HT-29 (cell line): ENCODE measurements around the gene XYLT1. TPM values are rescaled to one million over a fixed set of nuclear protein-coding genes. Genes with fewer than 3 reads are reported as not detected.

Source experiments
- DNase-seq: peaks from one replicate; pipeline ENCODE4 v3.0.0-alpha.2; 2015; ENCODE audit warnings: low spot score
- total RNA-seq: library from RNA; depleted of rRNA; stranded (reverse); fragments of >200 nt; shearing (Covaris generic); gene quantifications from 2 replicates; pipeline ENCODE4 v1.2.3, GENCODE V29; 2014

The XYLT1 gene
- total RNA-seq, 1 experiment from 2014 or later, result 0.38 TPM

DNA sequence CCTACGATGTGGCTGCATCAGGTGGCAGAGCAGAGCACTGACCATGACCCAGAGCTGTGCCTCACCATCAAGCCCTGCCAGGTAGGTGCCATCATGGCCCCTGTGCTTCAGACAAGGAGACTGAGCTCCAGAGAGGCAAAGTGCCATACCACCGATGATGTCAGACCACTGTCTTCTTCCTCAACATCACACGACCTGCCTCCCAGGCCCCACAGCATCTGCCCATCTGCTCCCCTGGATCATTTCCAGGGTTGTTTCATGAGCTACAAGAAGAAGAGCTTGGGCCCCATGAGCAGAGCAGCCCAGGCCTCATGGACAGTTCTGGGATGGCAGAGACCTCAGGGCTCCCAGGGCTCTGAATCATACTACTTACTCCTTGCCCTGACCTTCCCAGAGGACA, 9.9 kb downstream of the XYLT1 start:
- DNase-seq, result no peak

DNA sequence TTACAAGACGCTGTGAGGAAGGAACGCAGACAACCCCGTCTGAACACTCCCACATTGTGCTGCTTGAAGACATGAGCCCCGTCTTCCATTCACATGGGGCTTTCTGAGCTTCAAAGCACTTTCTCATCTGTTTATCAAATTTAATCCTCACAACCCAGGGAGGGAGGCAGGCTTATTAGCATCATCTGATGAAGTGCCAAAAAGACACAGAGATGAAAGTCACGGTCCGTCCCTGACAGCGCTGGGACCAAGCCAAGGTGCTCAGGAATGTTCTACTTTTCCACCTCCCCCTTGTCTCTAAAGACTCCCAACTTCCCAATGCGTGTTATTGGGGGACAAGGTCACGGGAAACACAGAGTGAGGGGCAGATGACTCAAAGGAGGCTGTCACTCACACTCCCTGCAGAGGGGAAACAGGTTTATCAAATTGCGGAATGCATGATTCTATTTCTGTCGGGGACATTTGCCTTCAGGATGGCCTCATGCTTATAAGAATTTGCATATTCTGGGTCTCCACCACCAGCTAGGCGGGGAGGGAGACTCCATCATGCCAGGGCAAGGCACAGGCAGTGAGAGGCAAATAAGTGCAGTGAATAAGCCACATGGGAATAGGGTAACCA, 10.7 kb downstream of the XYLT1 start:
- DNase-seq, result no peak

DNA sequence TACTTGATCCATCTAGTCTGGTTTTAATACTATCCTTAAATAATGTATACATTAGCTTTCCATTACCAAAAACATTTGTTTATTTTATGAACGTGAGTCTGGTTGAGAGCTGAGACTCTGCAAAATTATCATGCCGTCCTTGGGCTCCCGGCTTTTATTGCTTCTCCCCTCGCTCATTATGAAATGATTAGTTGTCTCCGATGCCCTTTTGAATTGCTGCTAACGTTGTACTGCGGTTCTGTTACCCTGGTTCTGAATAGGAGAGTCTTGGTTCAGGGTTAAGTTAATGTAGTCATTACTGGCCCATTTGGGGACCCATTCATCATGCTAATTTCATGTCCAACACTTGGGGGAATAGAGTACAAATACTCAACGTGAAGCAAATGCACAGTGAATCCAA, 12.8 kb downstream of the XYLT1 start:
- DNase-seq, result no peak

DNA sequence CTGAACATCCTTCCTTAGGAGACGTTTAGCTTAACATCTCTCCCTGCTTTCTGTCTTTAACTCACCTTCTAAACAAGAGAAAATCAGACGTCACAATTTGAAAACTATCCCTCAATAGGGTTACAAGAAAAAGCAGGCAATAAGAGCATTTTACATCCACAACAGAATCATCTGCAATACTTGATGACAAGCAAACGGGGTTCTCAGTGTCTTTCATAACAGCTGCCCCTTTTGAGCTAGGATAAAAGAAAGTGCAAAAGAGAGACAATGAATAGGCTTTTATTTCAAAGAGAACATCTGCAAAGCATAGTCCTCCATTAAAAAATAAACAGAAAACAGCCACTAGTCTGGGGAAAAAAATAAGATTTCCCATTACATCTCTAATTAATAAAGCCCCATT, 13.2 kb downstream of the XYLT1 start:
- DNase-seq, result no peak

DNA sequence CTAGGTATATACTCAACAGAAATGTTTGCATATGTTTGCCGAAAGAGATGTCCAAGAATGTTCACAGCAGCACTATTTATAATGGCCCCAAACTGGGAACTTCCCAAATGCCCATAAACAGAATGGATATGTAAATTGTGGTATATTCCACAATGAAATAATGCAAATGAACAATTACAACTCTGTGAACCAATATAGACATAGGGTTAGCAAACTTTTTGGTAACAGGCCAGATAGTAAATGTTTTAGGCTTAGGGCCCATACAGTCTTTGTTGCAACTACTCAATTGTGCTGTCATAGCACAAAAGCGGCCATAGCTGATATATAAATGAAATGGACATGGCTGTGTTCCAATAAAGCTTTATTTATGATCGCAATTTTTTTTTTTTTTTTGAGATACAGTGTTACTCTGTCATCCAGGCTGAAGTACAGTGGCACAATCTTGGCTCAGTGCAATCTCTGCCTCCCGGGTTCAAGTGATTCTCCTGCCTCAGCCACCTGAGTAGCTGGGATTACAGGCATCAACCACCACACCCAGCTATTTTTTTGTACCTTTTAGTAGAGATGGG, 16.5 kb downstream of the XYLT1 start:
- no peak for DNase-seq

DNA sequence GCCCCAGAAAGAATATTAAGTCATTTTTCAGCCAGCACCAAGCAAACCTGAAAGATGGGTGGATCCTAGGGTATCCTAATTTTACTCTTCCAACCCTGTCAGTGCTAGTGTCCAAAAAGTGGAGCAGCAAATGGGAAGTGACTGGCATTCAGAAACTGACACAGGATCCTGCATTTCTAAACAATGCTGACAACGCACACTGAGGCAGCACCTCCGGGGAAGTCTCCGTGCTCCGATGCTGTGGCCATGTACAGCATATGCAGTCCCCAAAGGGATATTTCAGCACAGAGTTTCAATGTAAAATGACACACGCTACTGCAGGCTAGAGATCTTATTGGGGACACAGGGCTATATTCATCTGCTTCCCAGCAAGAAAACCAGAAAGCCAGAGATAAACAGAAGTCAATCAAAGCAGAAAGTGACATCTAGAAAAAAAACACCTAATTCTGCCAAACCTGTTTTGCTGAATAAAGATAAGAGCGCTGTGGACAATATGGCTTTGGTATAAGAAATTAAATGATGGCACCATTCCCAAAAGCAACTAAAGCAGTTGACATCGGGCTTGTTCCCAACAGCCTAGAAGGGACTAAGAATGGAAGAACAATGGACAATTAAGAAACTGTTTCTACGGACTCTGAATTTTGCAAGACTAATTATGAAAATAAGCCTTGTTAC, 17.3 kb downstream of the XYLT1 start:
- no peak for DNase-seq

DNA sequence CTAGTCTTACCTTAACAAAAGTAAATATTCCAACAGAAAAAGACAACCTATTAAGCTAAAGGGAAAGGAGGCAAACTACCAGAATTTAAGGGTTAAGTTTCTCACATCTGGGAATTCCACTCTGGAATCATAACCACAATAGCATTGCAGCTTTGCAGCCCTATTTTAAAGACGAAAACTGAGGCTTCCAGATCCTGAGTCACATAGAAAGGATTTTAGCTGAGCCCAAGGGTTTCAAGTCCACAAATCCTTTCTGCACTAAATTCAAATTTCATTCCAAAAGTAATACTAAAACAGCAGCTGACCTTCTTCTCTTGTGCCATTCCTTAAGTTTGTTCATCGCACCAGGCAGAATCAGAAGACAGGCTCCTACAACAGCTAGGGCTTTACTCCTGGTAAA, 17.8 kb downstream of the XYLT1 start:
- no peak for DNase-seq

DNA sequence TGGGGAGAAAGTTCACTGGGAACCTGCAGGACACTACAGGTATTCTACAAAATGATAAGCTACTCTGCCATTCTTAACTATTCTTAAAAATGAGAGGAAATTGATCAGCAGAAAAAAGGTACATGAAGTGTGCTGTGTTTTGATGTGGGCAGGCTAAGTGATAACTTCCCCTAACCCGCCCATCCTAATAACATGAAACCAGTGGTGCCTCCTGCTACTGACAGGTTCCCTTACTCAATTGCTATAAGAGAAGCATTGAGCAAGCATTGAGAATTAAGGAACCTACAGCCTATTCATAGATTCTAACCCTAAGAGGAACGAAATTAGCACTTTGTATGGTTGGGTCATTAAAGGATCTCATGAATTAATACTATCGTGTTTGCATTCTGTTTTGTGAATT, 18.9 kb downstream of the XYLT1 start:
- DNase-seq, result no peak

DNA sequence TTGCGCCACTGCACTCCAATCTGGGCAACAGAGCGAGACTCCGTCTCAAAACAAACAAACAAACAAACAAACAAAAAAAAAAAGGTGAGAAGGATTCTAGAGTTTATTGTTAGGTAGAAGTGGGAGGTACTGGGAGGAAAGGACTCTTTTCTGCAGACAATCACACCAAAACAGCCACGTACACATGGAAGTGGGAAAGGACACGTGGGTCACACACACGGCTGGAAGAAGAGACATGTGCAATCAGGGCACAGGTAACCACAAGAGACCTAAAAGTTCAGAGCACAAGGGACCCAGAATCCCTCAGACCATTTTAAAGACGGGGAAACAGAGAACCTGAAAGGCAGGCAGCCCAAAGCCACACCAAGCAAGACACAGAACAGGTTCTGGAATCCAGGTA, 20.5 kb downstream of the XYLT1 start:
- no peak for DNase-seq

DNA sequence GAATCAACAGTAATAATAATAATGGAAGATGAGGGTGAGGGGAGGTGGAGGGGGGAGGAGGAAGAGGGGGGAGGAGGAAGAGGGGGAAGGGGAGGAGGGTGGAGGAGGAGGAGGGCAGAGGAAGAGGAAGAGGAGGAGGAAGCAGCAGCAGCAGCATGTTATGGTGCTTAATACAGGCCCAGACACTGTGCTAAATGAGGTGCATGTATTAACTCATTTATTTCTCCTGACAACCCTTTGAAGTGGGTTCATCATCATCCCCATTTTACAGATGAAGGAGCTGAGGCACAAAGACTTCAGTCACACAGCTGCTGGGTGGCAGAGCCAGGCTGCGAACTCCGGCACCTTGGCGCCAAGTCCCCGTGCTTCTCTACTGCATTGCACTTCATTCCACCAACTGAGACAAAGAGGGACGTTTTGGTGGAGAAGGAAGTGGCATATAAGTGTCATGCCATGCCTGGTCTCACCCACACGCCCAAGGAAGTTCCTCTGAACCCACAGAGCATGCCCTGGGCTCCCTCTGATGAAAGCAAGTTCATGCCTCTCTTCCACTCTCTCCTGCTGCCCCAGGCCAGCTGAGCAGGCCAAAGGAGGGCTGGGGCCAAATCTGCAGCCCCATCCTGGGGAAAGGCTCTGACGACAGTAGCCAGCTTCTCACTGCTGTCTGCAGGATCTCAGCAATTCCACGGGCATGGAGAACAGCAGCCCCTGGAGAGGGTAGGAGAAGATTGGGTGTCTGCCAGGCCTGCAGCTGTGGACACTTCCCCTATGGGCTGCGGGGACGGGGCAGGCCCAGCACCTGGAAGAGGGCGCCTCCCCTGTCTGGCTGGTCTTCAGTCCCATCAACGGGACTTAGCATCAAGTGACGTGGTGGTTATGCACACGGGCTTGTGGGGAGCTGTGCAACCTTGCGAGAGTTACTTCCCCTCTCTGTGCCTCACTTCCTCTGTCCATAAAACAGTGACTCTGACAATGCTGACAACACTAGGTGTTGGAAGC, 21.8 kb downstream of the XYLT1 start:
- no peak for DNase-seq

DNA sequence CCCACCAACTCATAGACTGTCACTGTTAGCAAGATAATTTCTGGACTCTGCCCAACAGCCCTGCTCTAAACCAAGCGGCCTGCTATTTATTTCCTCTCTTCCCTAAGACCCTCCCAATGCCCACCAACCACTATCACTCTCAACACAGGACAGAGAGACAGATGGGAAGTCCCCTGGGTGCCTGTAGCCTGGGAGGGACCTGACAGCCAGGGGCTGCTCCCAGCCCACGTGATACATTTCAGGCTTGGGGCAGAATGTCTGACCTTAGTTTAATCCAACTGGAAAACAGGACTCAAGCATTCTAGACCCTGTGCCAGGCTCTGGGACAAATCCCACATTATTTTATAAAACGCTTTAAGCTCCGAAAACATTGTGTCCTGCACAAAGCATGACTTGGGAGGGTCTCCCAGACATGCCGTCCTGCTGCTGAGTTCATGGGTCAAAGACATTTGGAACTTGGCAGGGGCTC, 23.6 kb downstream of the XYLT1 start:
- no peak for DNase-seq

DNA sequence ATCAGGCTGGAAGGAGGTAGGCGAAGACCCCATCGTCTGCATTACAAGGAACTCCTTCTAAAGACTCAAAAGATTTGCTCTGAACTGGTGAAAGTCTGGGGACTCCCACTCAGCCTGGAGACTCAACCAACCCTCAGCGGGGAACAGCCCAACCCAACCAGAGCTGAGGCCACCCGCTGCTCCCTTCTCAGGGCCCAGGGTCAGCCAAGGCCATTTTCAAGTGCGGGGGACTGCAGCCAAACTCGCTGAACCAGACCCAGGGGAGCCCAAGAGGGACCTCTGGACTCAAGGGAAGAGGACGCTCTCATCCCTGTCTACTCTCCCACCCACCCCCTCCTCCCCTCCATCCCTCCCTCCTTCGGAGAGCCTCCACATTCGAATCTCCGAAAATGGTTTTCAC, 24.1 kb downstream of the XYLT1 start:
- DNase-seq, result no peak

DNA sequence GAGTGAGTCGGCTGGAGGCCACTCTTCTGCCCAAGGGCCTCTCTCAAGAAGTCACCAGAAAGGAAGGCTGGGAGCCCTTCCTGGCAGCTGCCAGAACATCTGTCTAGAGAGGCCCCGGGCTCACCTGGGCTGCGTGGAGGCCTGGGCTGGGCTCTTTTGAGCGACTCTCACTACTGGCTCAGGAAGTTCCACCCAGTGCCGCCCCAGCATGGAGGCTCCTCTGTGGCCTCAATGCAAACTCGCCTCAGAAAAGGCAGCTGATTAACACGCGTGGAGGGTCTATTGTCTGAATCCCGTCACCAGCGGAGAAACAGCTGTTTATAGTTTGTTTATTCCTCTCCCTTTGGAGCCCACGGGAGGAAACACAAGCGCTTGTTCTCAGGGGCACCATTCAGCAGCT, 25.3 kb downstream of the XYLT1 start:
- no peak for DNase-seq

DNA sequence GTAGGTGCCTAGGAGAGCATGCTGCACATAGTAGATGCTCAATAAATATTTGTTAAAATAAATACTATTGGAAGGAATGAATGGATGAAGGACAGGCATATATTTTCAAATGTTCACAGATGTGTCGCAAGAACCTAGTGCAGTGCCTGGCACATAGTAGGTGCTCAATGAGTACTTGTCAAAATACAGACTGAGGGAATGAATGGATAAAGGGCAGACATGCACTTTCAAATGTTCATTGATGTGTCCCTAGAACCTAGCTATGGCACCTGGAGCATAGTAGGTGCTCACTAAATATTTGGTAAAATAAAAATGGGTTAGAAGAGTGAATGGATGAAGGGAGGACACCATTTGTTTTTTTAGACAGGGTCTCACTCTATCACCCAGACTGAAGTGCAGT, 26.1 kb downstream of the XYLT1 start:
- DNase-seq, result no peak

DNA sequence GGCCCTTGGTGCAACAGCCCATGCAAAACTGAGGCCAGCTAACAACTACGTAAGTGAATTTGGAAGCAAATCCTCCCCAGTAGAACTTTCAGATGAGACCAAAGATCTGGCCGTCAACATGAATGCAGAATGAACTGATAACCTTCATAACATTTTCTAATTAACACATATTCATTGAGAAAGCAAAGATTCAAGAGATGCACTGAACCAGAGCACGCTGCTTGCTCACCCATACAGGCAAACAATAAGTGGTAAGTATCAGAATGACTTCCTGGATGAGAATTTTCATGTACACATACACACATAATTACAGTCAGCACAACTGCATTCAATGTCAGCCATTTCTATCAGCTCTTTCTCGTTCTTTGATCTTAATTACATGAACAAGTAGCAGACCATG, 30.6 kb downstream of the XYLT1 start:
- no peak for DNase-seq

DNA sequence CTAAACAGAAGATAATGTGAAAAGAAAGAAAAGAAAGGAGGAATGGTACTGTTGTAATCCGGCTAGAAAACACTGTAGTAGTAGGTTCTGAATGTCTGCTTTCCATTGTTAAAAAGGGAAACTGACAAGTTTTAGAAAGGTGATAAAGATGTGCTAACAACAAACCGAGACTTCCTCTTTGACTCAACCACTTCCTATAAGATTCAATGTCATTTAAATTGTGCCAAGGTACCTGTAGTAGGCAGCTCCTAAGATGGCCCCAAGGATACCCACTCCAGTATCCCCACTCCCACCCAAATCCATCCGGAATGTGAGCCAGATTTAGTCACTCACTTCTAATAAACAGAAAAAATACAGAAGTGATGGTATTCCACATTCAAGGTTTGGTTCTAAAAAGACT, 31.2 kb downstream of the XYLT1 start:
- no peak for DNase-seq

DNA sequence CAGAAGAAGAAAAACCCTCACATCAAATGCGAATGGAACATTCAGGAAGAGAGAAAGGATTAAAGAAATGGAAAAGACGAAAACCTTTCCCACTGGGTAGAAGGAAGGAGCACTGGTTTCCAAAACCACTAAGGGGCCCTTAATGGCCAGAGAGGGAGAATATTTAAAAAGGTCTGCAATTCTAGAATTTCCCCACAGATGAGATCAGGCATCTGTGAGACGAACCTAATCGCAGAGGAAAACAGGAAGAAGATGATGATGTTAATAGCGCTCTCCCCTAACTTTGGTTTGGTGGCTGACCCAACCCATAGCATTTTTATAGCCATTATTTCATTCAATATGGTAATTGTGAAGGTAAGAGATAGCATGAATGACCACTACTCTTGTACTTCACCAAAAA, 32.8 kb downstream of the XYLT1 start:
- no peak for DNase-seq

DNA sequence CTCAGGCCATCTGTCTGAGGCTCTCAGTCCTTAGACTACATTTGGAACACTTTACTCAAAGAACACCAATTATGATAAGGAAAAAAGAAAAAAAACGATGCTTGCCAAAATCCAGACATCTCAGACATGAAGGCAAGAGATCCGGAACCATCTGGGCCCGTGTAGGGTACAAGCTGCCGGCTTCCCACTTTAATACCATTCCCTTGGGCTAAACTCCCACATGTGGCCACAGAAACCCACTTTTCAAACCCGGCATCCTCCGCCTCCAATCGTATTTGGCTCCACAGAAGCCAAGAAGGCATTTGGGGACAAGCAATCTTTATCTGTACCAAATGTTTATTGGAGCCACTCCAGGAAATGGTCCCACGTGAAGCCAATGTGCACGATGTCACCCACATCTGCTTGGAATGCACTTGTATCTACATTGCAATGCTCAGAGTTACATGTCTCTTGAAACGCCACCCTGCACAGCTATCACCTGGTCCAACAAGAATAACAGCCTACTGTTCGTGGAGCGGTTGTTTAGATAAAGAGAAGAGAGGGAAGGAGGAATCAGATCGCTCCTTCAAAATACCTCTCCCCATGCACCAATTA, 33.5 kb downstream of the XYLT1 start:
- DNase-seq, result no peak

DNA sequence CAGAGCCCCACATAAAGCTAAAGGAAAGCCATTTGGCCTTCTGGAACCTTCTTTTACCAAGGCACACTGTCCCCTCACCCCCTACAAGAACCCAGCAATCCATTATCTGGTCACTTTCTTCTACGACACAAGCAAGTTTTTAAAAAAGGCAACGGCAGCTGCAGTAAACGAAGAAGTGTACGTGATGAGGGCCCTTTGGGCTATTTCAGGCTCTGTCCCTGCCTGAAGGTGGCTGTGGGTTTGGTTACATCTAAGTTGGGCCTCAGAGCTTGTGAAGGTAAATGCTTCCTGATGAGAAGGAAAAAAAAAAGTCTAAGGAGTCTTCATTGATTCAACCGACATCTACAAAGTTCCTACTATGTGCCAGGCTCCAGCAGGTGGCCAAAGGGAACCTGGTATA, 35.4 kb downstream of the XYLT1 start:
- DNase-seq, result no peak

DNA sequence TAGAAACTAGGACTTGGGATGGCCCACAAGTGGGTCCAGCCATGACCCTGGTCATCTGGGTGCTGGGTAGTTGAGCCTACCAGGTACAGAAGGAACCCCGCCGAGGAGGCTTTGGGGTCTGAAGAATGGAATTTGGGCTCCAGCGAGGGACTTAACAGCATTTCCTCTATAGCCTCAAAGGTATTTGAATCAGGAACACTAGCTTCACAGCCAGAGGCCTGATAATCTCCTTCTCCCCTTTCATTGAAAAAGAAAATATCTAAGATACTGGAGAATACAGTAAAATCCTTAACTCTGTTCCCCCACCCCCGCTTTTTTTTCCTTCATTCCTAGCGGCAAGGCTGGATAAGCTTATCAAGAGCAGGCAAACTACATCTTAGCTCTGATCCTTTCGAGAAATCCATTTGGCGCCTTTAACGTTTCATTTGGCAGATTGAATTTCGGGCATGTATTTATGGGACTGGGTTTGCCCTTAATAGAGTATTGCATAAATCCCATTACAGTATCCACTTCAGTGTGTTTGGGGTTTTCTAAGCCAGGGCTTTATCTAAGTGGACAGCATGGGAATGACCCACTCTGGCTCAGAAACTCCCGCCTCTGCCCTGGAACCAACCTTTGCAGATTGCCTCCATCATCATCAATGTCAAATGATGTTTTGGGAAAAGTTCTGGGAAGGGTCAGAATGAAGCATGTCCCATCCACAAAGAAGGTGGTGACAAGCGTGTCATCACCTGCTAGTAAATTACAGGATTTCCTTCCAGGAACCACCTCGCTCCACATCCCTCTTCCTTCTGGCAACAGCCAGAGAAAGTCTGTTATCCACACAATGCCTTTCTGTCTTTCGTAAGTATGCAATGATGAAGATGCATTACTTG, 36.9 kb downstream of the XYLT1 start:
- DNase-seq, result no peak
